OCI-LY7 (cell line): ENCODE measurements around the gene TMEFF1. TPM values are rescaled to one million over a fixed set of nuclear protein-coding genes. Genes with fewer than 3 reads are reported as not detected.

ENCODE experiments used
- BruUV-seq: library from RNA; stranded (reverse); fragments of 400-500 nt; replicated peaks from 2 replicates; lab custom pipeline; 2021; lab: Mats Ljungman, UMichigan
- CTCF ChIA-PET: fragments of 300-600 bp; sonication (Branson Sonifier 250); formaldehyde crosslinking; loops from one replicate; lab custom pipeline; 2022; ENCODE audit warnings: antibody characterized with exemption; ENCODE audit not compliant: unreplicated experiment; lab: Charles Lee
- POLR2A ChIA-PET: fragments of 300-600 bp; sonication (Branson Sonifier 250); formaldehyde crosslinking; loops from one replicate; lab custom pipeline; 2022; ENCODE audit warnings: antibody characterized with exemption; lab: Charles Lee
- DNase-seq: peaks from one replicate; pipeline ENCODE4 v3.0.0-alpha.2; 2015; ENCODE audit warnings: low spot score
- H2AFZ ChIP-seq: fragments of 200-600 bp; sonication (generic), shearing (Covaris generic); 2 replicates; pipeline ENCODE4 v1.6.1; 2014; ENCODE audit warnings: mild to moderate bottlenecking, antibody characterized with exemption, low read length, moderate library complexity
- H3K27ac ChIP-seq: fragments of 200-600 bp; sonication (generic); 2 replicates; pipeline ENCODE4 v1.5.1; 2014; ENCODE audit warnings: mixed run types, low read depth, mild to moderate bottlenecking, moderate library complexity, low read length, inconsistent platforms; ENCODE audit not compliant: poor library complexity, severe bottlenecking
- H3K36me3 ChIP-seq: fragments of 200-600 bp; sonication (generic); 2 replicates; pipeline ENCODE4 v1.6.1; 2014; ENCODE audit warnings: mild to moderate bottlenecking, antibody characterized with exemption, low read length, moderate library complexity, mixed read lengths; ENCODE audit not compliant: insufficient read depth
- H3K4me1 ChIP-seq: fragments of 200-600 bp; sonication (generic); 2 replicates; pipeline ENCODE4 v1.5.1; 2014; ENCODE audit warnings: mild to moderate bottlenecking, low read length; ENCODE audit not compliant: insufficient read depth, poor library complexity, severe bottlenecking
- H3K4me2 ChIP-seq: fragments of 200-600 bp; sonication (generic); 2 replicates; pipeline ENCODE4 v1.6.1; 2014; ENCODE audit warnings: mild to moderate bottlenecking, low read length
- H3K4me3 ChIP-seq: fragments of 200-600 bp; sonication (generic); 2 replicates; pipeline ENCODE4 v1.5.1; 2014; ENCODE audit warnings: mild to moderate bottlenecking, low read depth, low read length; ENCODE audit not compliant: poor library complexity, severe bottlenecking
- H3K79me2 ChIP-seq: fragments of 200-600 bp; sonication (generic); 2 replicates; pipeline ENCODE4 v1.6.1; 2016; ENCODE audit warnings: low read depth, mild to moderate bottlenecking, low read length, moderate library complexity, mixed read lengths; ENCODE audit not compliant: insufficient read depth
- H3K9me2 ChIP-seq: fragments of 200-600 bp; sonication (generic); 2 replicates; pipeline ENCODE4 v1.6.1; 2016; ENCODE audit warnings: mild to moderate bottlenecking, low read length, mixed read lengths; ENCODE audit not compliant: insufficient read depth
- H3K9me3 ChIP-seq: fragments of 200-600 bp; sonication (generic); 2 replicates; pipeline ENCODE4 v1.6.1; 2014; ENCODE audit warnings: mild to moderate bottlenecking, mixed run types, low read length, mixed read lengths
- H4K20me1 ChIP-seq: fragments of 200-600 bp; sonication (generic); 2 replicates; pipeline ENCODE4 v1.6.1; 2014; ENCODE audit warnings: mild to moderate bottlenecking, antibody characterized with exemption, low read length, moderate library complexity, mixed read lengths; ENCODE audit not compliant: insufficient read depth
- EZH2phosphoT487 ChIP-seq: fragments of 200-600 bp; sonication (generic); IDR thresholded peaks from 2 replicates; pipeline ENCODE4 v1.6.1; 2018; ENCODE audit warnings: low read depth, borderline replicate concordance, mild to moderate bottlenecking, mixed run types, antibody characterized with exemption, low read length, moderate library complexity, mixed read lengths
- intact Hi-C: fragments of 100-400 bp; cut with micrococcal nuclease; formaldehyde crosslinking; loops from one replicate; pipeline ENCODE4 v1.10.0; 2022; ENCODE audit not compliant: unreplicated experiment
- total RNA-seq, 2 experiments: library from RNA; depleted of rRNA in 1 of 2; stranded (reverse); fragments of >200 nt in 1 of 2; shearing (Covaris generic) in 1 of 2; gene quantifications; 2 replicates each; pipeline ENCODE4 v1.2.3, GENCODE V29; 2014 to 2022
- TF ChIP-seq, protein P1 (sequence below): fragments of 200-600 bp; sonication (generic); conservative IDR thresholded peaks from 2 replicates; pipeline ENCODE4 v1.5.1; 2014; ENCODE audit warnings: mild to moderate bottlenecking, antibody characterized with exemption, low read length, moderate library complexity, mixed read lengths

Gene TMEFF1
- total RNA-seq, 2 experiments from 2014 or later = 3.6 to 4.7 TPM

DNA sequence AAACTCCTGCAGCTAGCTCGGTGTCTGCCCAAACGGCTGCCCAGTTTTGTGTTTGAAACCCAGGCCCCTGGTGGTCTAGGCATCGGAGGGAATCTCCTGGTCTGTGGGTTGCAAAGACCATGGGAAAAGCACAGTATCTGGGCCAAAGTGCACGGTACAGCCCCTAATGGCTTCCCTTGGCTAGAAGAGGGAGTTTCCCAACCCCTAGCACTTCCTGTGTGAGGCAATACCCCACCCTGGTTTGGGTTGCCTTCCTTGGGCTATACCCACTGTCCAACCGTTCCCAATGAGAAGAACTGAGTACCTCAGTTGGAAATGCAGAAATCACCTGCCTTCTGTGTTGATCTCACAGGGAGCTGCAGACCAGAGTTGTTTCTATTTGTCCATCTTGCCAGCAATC is 146.7 kb downstream of the TMEFF1 start:
- Histone ChIP-seq H3K27ac (no peak overlapping the region), H3K36me3 (no peaks in the 10 kb centered on the region), H3K9me2 (no peaks in the 10 kb centered on the region), H3K4me1 (no peaks in the 10 kb centered on the region), H2AFZ (no peak overlapping the region), H3K4me2 (no peak overlapping the region), H3K9me3 (no peaks in the 10 kb centered on the region), H3K4me3 (no peak overlapping the region), H3K79me2 (no peaks in the 10 kb centered on the region), H4K20me1 (no peaks in the 10 kb centered on the region)
- intact Hi-C loops = no loop called here
- TF ChIP-seq, protein P1, sequence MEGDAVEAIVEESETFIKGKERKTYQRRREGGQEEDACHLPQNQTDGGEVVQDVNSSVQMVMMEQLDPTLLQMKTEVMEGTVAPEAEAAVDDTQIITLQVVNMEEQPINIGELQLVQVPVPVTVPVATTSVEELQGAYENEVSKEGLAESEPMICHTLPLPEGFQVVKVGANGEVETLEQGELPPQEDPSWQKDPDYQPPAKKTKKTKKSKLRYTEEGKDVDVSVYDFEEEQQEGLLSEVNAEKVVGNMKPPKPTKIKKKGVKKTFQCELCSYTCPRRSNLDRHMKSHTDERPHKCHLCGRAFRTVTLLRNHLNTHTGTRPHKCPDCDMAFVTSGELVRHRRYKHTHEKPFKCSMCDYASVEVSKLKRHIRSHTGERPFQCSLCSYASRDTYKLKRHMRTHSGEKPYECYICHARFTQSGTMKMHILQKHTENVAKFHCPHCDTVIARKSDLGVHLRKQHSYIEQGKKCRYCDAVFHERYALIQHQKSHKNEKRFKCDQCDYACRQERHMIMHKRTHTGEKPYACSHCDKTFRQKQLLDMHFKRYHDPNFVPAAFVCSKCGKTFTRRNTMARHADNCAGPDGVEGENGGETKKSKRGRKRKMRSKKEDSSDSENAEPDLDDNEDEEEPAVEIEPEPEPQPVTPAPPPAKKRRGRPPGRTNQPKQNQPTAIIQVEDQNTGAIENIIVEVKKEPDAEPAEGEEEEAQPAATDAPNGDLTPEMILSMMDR = no peak
- no peak for TF ChIP-seq EZH2phosphoT487
- POLR2A ChIA-PET = interaction anchor here (0.8 kb wide), 1 partner anchor 14 kb away, joined by 3 read pairs; no protein-coding TSS in a partner anchor
- no TSS peak for BruUV-seq
- DNase-seq = no peak
- CTCF ChIA-PET = no interaction called here

DNA sequence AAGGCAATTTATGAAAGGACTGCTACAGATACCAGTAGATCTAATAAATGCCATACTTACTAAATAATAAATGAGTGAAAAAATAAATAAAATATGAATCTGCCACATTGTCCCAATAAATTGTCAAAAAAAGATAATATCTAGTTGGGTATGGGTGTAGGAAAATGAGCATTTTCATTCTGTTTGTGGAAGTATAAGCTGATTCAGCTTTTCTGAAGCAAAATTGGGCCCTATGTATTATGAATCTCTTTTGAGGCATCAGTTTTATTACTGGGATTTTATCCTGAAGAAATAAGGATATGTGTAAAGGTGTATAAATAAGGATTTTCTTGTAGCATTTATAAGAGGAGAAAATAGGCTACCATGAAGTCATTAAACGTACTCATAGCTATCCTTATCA is 151.0 kb downstream of the TMEFF1 start:
- TF ChIP-seq EZH2phosphoT487 = no peak
- Histone ChIP-seq H3K36me3 (no peaks in the 10 kb centered on the region), H3K79me2 (no peaks in the 10 kb centered on the region), H3K9me2 (no peaks in the 10 kb centered on the region), H3K27ac (no peak overlapping the region), H4K20me1 (no peaks in the 10 kb centered on the region), H3K4me1 (no peaks in the 10 kb centered on the region), H3K4me3 (no peak overlapping the region), H3K4me2 (no peak overlapping the region), H2AFZ (no peak overlapping the region), H3K9me3 (no peaks in the 10 kb centered on the region)
- ChIA-PET POLR2A (interaction anchor here (0.6 kb wide), 1 partner anchor 621 kb away, joined by 4 read pairs; no protein-coding TSS in a partner anchor), CTCF (no interaction called here)
- DNase-seq = no peak
- no TSS peak for BruUV-seq
- intact Hi-C loops = no loop called here

DNA sequence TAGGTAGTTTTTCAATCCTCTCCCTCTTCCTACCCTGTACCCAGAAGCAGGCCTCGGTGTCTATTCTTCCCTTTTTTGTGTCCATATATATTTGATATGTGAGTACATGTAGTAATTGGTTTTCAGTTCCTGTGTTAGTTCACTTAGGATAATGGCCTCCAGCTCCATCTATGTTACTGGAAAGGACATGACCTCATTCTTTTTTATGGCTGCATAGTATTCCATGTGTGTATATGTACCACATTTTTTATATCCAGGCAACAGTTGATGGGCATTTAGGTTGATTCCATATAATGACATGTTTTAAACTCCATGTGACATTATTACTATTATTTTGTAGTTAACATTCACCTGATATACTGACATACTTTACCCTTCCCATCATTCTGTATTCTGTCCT is 154.0 kb downstream of the TMEFF1 start:
- Histone ChIP-seq H3K36me3 (no peaks in the 10 kb centered on the region), H2AFZ (no peak overlapping the region), H3K4me2 (no peak overlapping the region), H4K20me1 (no peaks in the 10 kb centered on the region), H3K9me2 (no peaks in the 10 kb centered on the region), H3K4me3 (no peak overlapping the region), H3K27ac (no peak overlapping the region), H3K9me3 (no peaks in the 10 kb centered on the region), H3K4me1 (no peaks in the 10 kb centered on the region), H3K79me2 (no peaks in the 10 kb centered on the region)
- no TSS peak for BruUV-seq
- intact Hi-C loops = no loop called here
- TF ChIP-seq, protein P1 = no peak
- no peak for TF ChIP-seq EZH2phosphoT487
- DNase-seq = no peak
- CTCF ChIA-PET = no interaction called here
- POLR2A ChIA-PET = no interaction called here

Other genes with a start within 250 kb of the TMEFF1 start
- gene TEX10, start 120.2 kb upstream of the TMEFF1 start, total RNA-seq (2014; rRNA removed; shearing (Covaris generic)) = 39.2 and 43.9 TPM in 2 replicates
- gene TEX10, start 120.2 kb upstream of the TMEFF1 start, total RNA-seq (2022) = 38.4 and 44.9 TPM in 2 replicates
- gene MSANTD3, start 46.0 kb upstream of the TMEFF1 start, total RNA-seq (2014; rRNA removed; shearing (Covaris generic)) = 38.0 and 51.7 TPM in 2 replicates
- 30.5 and 33.1 TPM in 2 replicates for gene MSANTD3, start 46.0 kb upstream of the TMEFF1 start, total RNA-seq (2022)
- 2.3 and 3.9 TPM in 2 replicates for gene CAVIN4, start 104.9 kb downstream of the TMEFF1 start, total RNA-seq (2014; rRNA removed; shearing (Covaris generic))
- gene CAVIN4, start 104.9 kb downstream of the TMEFF1 start, total RNA-seq (2022) = 0.59 and 0.68 TPM in 2 replicates